G401.6 (cell line): ENCODE measurements around the gene CLEC11A.
"Not testable (repeated sequence)": the region's sequence is repeated elsewhere in the genome, so short reads cannot be mapped to it uniquely, and the experiment has no call there.

Experiments used
- FAIRE-seq: peaks from 2 replicates; lab custom pipeline; 2012; peaks lifted over from hg19 to GRCh38; lab: Jason Lieb, UNC

Gene CLEC11A

GRCh38 chr19:50723735-50724521, 764 bp downstream of the CLEC11A start:
- FAIRE-seq: no peak

GRCh38 chr19:50724522-50725217, 1.5 kb downstream of the CLEC11A start:
- FAIRE-seq: peak; percentile 98

DNA sequence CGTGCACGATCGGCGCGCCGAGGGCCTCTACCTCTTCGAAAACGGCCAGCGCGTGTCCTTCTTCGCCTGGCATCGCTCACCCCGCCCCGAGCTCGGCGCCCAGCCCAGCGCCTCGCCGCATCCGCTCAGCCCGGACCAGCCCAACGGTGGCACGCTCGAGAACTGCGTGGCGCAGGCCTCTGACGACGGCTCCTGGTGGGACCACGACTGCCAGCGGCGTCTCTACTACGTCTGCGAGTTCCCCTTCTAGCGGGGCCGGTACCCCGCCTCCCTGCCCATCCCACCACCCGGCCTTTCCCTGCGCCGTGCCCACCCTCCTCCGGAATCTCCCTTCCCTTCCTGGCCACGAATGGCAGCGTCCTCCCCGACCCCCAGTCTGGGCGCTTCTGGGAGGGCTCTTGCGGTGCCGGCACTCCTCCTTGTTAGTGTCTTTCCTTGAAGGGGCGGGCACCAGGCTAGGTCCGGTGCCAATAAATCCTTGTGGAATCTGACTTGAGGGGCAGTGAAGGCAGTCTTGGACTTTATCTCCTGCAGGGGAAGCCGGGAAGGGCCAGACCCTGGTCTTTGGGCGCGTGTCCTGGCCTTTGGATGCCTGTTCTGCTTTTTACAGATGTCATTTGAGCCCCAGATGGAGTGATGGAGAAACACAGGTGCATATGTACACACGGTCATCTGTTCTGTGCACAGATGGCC, 2.2 kb downstream of the CLEC11A start:
- FAIRE-seq: no peak

GRCh38 chr19:50725911-50726230, 2.7 kb downstream of the CLEC11A start:
- FAIRE-seq: no peak

GRCh38 chr19:50728084-50728737, 5.0 kb downstream of the CLEC11A start:
- peak; percentile 98 for FAIRE-seq

GRCh38 chr19:50729894-50730293, 6.7 kb downstream of the CLEC11A start:
- no peak for FAIRE-seq

DNA sequence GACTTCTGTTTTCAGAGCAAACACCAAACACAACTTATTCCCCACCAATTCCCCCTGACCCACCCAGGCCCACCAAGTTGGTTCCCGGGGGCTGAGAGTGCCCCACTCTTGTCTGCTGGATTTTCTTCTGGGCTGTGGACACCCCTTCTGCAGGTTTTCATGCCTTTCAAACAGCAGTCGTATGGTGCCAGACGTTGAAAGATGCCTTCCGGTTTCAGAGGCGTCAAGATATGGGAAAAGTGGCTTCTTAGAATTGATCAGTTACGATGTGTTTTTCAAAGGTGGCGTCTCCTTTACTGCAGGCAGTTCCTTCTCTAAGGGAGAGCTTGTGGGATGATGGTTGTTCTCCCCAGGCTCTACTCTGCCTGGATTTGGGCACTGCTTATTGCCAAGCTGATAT, 12.7 kb downstream of the CLEC11A start:
- FAIRE-seq: no peak

DNA sequence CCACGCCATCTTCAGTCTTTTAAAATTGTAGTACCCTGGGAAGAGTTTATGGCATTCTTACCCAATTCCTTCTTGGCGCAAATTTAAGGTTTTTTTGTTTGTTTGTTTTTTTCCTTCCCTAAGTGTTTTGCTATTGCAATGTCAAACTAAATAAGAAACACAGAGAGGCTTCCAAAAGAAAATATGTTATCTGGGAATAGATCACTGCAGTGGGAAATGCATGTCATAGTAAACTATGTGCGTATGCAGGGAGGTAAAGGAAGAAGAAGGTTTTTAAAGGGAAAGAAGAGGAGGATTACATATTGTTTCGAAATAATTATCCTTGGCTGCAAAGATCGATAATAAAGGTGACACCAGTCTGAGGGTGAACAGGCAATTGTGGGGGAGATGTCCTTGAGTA, 13.2 kb downstream of the CLEC11A start:
- no peak for FAIRE-seq

DNA sequence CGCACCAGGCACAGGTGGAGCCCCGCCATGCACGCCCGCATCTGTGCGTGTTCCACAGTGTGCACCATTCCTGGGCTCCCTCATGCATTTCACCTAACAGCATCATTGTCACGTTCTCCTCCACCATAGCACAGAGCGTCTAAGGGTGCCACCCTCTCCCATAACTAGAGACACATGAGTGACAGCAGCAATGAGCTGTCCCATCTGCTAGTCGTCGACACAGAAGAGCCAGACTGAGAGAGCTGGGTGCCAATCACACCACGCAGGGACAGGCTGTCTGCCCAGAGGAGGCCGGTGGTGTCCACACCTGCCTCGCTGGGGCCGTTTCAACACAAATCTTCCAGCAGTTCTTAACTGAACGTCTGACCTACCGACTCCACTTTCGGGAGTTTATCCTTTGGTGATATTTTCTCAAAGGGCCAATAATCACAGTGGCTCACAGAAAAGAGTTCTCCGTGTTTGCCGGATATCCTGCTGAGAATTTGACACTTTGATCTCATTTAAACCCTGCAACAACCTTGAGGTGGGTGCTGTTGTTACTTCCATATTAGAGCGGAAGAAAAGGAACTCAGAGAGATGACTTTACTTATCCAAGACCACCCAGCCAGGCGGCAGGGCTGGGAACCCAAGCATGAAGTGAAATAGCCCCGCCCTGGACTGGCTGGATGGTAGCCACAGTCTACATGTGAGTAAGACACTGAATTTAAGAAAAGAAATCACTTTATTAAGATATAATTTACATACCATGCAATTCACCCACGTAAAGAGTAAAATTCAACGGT, 16.2 kb downstream of the CLEC11A start:
- no peak for FAIRE-seq

DNA sequence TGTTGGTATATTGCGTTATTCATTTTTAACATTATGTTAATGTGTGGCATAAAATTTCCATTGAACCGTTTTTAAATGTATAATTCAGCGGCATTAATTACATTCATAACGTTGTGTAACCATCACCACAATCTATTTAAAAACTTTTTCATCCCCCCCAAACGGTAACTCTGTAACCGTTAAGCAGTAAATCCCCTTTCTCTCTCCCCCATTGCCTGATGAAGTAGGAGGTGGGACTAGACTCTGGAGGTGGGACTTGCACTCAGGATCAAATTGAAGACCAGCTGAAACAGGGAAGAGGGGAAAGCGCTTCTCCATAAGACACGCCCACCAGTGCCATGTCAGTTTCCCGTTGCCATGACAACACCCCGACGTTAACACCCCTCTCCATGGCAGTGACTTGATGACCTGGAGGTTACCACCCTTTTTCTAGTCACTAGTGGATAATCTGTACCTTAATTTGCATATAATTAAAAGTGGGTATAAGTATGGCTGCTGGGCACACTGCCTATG, 16.8 kb downstream of the CLEC11A start:
- FAIRE-seq: no peak

DNA sequence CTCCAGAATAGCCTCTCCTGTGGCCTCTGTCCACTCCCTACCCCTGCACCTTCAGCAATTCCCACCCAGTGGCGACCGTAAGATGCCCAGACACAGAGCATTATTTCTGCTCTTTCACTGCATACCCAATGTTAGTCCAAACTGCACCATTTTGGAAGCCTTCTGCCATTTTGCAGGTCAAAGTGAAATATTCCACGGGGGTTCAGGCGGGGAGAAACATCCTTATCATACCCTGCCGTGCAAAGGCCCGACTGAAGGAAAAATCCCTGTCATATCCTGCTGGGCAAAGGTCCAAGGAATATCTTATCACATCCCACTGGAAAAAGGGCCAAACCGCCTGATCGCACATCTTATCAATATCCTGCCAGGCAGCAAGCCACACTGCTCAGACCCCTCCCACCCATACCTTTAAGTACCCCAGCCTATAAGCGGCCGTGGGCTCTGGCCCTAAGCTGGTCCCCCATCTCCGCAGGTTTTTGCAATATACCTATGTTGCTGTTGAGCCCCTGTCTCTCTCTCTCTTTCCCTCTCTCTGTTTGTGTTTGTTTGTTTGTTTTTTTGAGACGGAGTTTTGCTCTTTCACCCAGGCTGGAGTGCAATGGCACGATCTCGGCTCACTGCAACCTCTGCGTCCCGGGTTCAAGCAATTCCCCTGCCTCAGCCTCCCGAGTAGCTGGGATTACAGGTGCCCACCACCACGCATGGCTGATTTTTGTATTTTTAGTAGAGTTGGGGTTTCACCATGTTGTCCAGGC, 18.2 kb downstream of the CLEC11A start:
- no peak for FAIRE-seq

- no peak for FAIRE-seq
These were observed 20.4 kb downstream of the CLEC11A start for GRCh38 chr19:50743537-50743936.

DNA sequence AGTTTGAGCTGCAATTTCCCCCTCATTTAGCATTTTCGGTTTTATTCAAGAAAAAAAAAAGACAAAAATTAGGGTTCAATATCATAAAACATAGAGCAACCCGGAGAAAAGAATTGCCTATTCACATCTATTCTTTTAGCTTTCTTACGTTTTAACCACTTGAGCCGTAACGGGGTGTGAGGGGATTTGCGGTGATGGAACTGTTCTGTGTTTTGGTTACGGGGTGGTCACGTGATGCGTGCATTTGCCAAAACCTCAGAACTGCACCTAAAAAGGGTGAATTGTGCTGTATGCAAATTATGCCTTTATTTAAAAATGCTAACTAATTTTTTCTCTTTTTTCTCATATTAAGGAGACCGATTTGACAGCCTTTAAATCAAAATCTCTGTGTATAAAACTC, 22.1 kb downstream of the CLEC11A start:
- FAIRE-seq: no peak

DNA sequence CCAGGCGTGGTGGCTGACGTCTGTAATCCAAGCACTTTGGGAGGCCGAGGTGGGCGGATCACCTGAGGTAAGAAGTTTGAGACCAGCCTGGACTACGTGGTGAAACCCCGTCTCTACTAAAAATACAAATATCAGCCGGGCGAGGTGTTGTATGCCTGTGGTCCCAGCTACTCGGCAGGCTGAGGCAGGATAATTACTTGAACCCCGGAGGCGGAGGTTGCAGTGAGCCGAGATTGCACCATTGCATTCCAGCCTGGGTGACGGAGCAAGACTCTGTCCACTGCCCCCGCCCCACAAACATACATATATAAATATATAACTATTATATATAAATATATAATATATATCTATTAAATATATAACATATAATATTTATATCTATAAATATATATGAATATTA, 24.0 kb downstream of the CLEC11A start:
- not testable (repeated sequence) for FAIRE-seq

DNA sequence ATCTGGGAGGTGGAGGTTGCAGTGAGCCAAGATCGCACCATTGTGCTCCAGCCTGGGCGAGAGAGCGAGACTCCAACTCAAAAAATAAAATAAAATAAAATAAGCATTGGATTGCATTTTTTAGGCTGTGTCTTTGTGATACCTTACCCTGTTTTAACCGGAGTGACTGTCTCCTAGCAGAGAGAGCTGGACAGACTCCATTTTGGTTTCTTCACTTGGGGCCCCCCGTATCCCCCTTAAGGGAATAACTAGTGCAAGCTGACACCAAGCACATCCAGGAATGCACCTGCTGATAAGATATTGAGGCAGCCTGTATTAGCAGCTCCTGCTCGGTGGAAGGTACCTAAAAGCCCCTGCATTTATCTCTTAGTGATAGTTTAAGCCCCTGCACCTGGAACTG, 26.3 kb downstream of the CLEC11A start:
- FAIRE-seq: no peak

DNA sequence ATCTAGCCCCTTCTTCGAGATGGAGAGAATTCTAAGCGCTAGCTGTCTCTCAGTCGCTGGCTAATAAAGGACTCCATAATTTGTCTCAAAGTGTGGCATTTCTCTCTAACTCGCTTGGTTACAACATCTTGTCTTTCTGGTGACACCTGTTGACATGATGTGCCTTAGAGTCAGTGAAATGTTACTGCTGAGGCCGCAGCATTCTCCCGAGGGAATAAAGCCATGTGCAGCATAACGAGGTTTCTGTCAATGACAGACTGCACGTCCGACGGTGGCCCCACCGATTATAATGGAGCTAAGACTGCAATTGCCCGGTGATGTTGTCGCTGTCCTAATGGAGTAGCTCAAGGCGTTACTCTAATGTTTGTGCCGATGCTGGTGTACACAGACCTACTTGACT, 26.8 kb downstream of the CLEC11A start:
- no peak for FAIRE-seq

DNA sequence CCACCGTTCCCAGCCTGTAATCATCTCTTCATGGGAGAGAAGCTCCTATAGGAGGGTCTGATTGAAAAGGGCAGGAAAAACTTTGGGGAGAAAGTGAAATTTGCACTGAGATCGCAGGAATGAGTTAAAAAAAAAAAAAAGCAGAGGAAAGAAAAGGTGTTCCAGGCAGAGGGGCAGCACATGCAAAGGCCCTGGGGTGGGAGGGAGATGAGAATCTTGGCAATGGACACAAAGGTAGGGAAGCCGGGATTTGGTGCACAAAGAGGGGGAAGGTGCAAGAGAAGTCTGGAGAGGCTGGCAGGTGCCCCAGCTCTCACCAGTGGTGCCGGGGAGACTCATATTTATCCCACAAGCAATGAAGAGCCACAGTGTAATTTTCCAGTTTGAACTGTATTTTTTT, 30.7 kb downstream of the CLEC11A start:
- no peak for FAIRE-seq

- not testable (repeated sequence) for FAIRE-seq
These were observed 33.1 kb downstream of the CLEC11A start for GRCh38 chr19:50756244-50756643.

- FAIRE-seq: not testable (repeated sequence)
These were observed 34.5 kb downstream of the CLEC11A start for GRCh38 chr19:50757624-50758023.

DNA sequence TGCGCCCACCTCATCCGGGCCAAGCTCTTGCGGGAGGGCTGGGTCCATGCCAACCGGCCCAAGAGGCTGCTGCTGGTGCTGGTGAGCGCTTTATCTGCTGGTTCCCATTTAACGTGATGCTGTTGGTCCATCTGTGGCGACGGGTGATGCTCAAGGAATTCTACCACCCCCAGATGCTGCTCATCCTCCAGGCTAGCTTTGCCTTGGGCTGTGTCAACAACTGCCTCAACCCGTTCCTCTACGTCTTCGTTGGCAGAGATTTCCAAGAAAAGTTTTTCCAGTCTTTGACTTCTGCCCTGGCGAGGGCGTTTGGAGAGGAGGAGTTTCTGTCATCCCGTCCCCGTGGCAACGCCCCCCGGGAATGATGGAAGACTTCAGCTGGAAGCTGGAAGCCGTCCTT, 35.9 kb downstream of the CLEC11A start:
- FAIRE-seq: not testable (repeated sequence)

- FAIRE-seq: no peak
These were observed 36.7 kb downstream of the CLEC11A start for GRCh38 chr19:50759886-50760285.
